Measurements from ENCODE around the gene C5orf63. TPM values are rescaled to one million over a fixed set of nuclear protein-coding genes. Genes with fewer than 3 reads are reported as not detected.
"Not testable (repeated sequence)": the region's sequence is repeated elsewhere in the genome, so short reads cannot be mapped to it uniquely, and the experiment has no call there.

Gene C5orf63
- total RNA-seq, 1 donor from 2014 or later = 22.5 TPM

DNA sequence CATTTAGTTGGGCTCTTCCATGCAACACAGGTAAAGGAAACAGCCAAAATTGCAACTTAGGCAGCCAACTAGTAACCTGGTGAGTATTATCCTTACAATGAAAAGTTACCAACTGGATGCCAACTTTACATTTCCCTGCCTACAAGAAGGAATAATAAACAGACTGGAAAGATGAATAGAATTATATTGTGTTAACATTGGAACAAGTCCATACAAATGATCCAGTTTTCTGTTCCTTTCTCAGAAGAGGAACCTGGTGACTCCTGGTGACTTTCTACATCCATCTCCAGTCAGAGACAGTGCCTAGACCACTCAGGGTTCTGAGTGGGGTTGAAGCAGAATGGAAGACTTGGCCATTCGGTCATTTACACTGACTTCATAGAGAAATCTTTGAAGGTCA, 63.5 kb downstream of the C5orf63 start:
- ChIA-PET POLR2A (interaction anchor here (2.7 kb wide), 1 partner anchor 21 kb away, joined by 7 read pairs; the partner anchor contains the start of gene MARCHF3), CTCF (no interaction called here)
- no peak for DNase-seq
- peaks cover 70% of the 10 kb centered on the region for H3K4me1 Mint-ChIP-seq
- H3K36me3 Mint-ChIP-seq (ENCODE audit: low read depth) = no peaks in the 10 kb centered on the region
- no peak for ATAC-seq (ENCODE audit: low read depth)
- H3K27me3 Mint-ChIP-seq = no peaks in the 10 kb centered on the region
- H3K4me3 Mint-ChIP-seq = no peak overlapping the region
- no peaks in the 10 kb centered on the region for H3K9me3 Mint-ChIP-seq
- H3K27ac Mint-ChIP-seq = no peak overlapping the region
- intact Hi-C loops (cut with micrococcal nuclease) = no loop called here
- TF ChIP-seq CTCF (IDR thresholded peaks at IDR 0.05) = no peak

DNA sequence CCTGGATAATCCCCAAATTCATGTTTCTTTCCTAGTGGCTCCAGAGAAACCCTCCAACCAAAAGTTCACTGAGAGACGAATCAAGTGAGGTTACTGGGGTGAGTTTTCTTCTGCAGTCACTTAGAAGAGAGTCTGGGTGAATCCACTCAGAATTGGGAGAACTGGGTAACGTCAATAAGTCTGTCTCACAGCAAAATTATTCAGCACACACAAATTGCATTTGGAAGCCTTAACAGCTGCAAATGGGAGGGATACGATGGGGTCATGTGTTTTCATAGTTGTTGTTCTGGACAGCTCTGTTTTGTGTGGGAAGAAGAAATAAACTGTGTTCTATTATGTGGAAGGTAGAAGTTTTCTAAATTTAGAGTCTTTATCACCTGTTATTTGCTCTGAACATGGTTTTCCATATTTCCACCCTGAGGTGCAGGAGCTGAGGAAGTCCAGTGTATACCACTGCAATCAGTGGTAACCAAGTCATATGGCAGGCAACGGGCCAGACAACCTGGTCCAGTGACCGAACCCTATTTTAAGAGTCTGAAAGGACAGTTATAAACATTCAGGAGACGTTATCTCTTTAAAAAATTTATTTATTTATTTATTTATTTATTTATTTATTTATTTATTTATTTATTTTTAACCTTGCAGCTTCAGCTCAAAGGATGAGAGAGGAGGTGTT, 64.9 kb downstream of the C5orf63 start:
- TF ChIP-seq CTCF (IDR thresholded peaks at IDR 0.05) = no peak
- Mint-ChIP-seq H3K4me1 (peaks cover 70% of the 10 kb centered on the region), H3K36me3 (ENCODE audit: low read depth) (no peaks in the 10 kb centered on the region), H3K9me3 (no peaks in the 10 kb centered on the region), H3K4me3 (no peak overlapping the region), H3K27me3 (no peaks in the 10 kb centered on the region), H3K27ac (peak overlapping the region; percentile 13)
- ChIA-PET POLR2A (no interaction called here), CTCF (interaction anchor here (1.2 kb wide), 1 partner anchor 9 kb away, joined by 4 read pairs; no protein-coding TSS in a partner anchor)
- DNase-seq = no peak
- no peak for ATAC-seq (ENCODE audit: low read depth)
- intact Hi-C loops (cut with micrococcal nuclease) = no loop called here

- H3K36me3 Mint-ChIP-seq (ENCODE audit: low read depth) = no peaks in the 10 kb centered on the region
- H3K4me1 Mint-ChIP-seq = peaks cover 64% of the 10 kb centered on the region
- intact Hi-C loops (cut with micrococcal nuclease) = no loop called here
- ChIA-PET POLR2A (no interaction called here), CTCF (interaction anchor here (1.2 kb wide), 1 partner anchor 8 kb away, joined by 4 read pairs; no protein-coding TSS in a partner anchor)
- no peak overlapping the region for H3K4me3 Mint-ChIP-seq
- DNase-seq (no peak), ATAC-seq (ENCODE audit: low read depth) (no peak)
- H3K27me3 Mint-ChIP-seq = no peaks in the 10 kb centered on the region
- no peaks in the 10 kb centered on the region for H3K9me3 Mint-ChIP-seq
- H3K27ac Mint-ChIP-seq = no peak overlapping the region
- TF ChIP-seq CTCF (IDR thresholded peaks at IDR 0.05) = no peak
Measured at GRCh38 chr5:127007522-127007921, 65.8 kb downstream of the C5orf63 start.

DNA sequence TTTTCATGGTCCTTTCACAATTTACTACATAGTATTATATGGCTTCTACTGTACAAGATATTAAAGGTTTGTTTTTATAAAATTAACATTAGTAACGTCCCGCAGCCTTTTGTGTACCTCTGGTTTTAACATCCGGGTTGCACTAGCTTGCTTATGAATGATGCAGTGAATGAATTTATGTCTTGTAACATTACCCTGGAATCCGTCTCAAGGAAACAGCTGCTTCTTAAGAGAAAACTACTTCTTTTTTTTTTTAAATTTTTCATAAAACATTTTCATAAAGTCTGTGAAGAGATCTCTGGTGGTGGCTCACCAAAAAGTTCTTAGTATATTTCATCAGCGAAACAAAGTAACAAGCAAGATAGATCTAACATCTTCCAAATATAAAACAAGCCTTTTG, 66.6 kb downstream of the C5orf63 start:
- peaks cover 58% of the 10 kb centered on the region for H3K4me1 Mint-ChIP-seq
- intact Hi-C loops (cut with micrococcal nuclease) = no loop called here
- peak overlapping the region; percentile 9 for H3K27ac Mint-ChIP-seq
- no peaks in the 10 kb centered on the region for H3K27me3 Mint-ChIP-seq
- no peak for TF ChIP-seq CTCF (IDR thresholded peaks at IDR 0.05)
- no peaks in the 10 kb centered on the region for H3K9me3 Mint-ChIP-seq
- CTCF ChIA-PET = interaction anchor here (0.7 to 1.2 kb wide), 2 partner anchors 22 to 25 kb away, joined by 4 to 5 read pairs; no protein-coding TSS in a partner anchor
- no peak overlapping the region for H3K4me3 Mint-ChIP-seq
- ATAC-seq (ENCODE audit: low read depth) (no peak), DNase-seq (no peak)
- POLR2A ChIA-PET = interaction anchor here (0.7 to 1.5 kb wide), 3 partner anchors 9 to 406 kb away, joined by 3 to 4 read pairs (median 3); partner anchors contain the start of genes MARCHF3 and PHAX
- no peaks in the 10 kb centered on the region for H3K36me3 Mint-ChIP-seq (ENCODE audit: low read depth)

GRCh38 chr5:127005282-127005681, 68.0 kb downstream of the C5orf63 start:
- H3K27ac Mint-ChIP-seq; H3K4me3 Mint-ChIP-seq; intact Hi-C loops (cut with micrococcal nuclease); DNase-seq; H3K36me3 Mint-ChIP-seq (ENCODE audit: low read depth); ATAC-seq (ENCODE audit: low read depth); CTCF ChIA-PET; H3K27me3 Mint-ChIP-seq; H3K9me3 Mint-ChIP-seq: not testable (repeated sequence)
- POLR2A ChIA-PET = interaction anchor here (1.5 kb wide), 1 partner anchor 25 kb away, joined by 3 read pairs; the partner anchor contains the start of gene MARCHF3
- peaks cover 50% of the 10 kb centered on the region for H3K4me1 Mint-ChIP-seq

Measured in activated B cell treated with CpG ODN at 0.5 μM for 24 hours (primary cell).